A673 (cell line): ENCODE measurements around the gene TTLL4.

Experiments
- EZH2 ChIP-seq: fragments of 200-600 bp; sonication (generic); IDR thresholded peaks from 2 replicates; pipeline ENCODE4 v1.6.1; 2017; ENCODE audit warnings: borderline replicate concordance, low read depth, mild to moderate bottlenecking, mixed read lengths, antibody characterized with exemption, low read length; ENCODE audit not compliant: poor library complexity, severe bottlenecking
- TF ChIP-seq, protein P1 (sequence below): fragments of 300-800, 200-600 bp; sonication (generic); conservative IDR thresholded peaks from 2 replicates; pipeline ENCODE4 v1.5.1; 2017; ENCODE audit warnings: low read depth, mild to moderate bottlenecking, antibody characterized with exemption, low read length, moderate library complexity, mixed read lengths

DNA sequence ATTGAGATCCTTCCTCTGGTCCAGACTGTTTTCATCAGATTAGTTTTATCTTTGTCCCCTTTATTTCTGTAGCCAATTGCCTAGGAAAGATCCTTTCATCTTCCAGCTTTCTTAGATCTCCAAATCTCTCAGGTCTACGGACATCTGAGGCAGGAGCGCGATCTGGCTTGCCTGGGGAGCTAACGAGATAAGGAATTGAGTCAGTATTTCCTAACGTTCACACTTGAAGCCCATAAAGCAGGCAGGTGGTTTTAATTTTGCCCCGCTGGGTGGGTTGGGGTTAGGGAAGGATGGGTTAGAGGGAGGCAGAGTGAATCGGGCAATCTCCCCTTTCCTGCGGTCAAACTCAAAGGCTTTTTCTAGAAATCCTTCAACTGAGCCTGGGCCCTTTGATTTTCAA is 727 bp upstream of the TTLL4 start:
- TF ChIP-seq, protein P1, sequence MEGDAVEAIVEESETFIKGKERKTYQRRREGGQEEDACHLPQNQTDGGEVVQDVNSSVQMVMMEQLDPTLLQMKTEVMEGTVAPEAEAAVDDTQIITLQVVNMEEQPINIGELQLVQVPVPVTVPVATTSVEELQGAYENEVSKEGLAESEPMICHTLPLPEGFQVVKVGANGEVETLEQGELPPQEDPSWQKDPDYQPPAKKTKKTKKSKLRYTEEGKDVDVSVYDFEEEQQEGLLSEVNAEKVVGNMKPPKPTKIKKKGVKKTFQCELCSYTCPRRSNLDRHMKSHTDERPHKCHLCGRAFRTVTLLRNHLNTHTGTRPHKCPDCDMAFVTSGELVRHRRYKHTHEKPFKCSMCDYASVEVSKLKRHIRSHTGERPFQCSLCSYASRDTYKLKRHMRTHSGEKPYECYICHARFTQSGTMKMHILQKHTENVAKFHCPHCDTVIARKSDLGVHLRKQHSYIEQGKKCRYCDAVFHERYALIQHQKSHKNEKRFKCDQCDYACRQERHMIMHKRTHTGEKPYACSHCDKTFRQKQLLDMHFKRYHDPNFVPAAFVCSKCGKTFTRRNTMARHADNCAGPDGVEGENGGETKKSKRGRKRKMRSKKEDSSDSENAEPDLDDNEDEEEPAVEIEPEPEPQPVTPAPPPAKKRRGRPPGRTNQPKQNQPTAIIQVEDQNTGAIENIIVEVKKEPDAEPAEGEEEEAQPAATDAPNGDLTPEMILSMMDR: no peak
- TF ChIP-seq EZH2: no peak
